Endothelial cell of umbilical vein (primary cell): Measurements from ENCODE around the gene GNB1L. TPM values are rescaled to one million over a fixed set of nuclear protein-coding genes. Genes with fewer than 3 reads are reported as not detected.

ENCODE experiments used
- BruUV-seq: library from RNA; stranded (reverse); fragments of 400-500 nt; replicated peaks from 2 replicates; lab custom pipeline; 2021; lab: Mats Ljungman, UMichigan
- CTCF ChIA-PET: fragments of 300-600, 350-600 bp; sonication (Branson Sonifier 250); formaldehyde crosslinking; loops from one replicate; lab custom pipeline; 2021; ENCODE audit warnings: antibody characterized with exemption, inconsistent platforms; lab: Charles Lee
- POLR2A ChIA-PET: fragments of 300-600, 350-600 bp; sonication (Branson Sonifier 250); formaldehyde crosslinking; loops from one replicate; lab custom pipeline; 2021; ENCODE audit warnings: antibody characterized with exemption, inconsistent platforms; lab: Charles Lee
- DNase-seq: peaks from one replicate; pipeline ENCODE4 v3.0.0-alpha.2; 2011; ENCODE audit warnings: low read depth, low spot score
- FAIRE-seq: peaks from 2 replicates; lab custom pipeline; 2011; peaks lifted over from hg19 to GRCh38; lab: Jason Lieb, UNC
- H2AFZ ChIP-seq: 2 replicates; pipeline ENCODE4 v1.6.0; 2012; ENCODE audit warnings: low read depth, low read length, control low read depth, inconsistent platforms
- H3K27ac ChIP-seq: 2 replicates; pipeline ENCODE4 v1.5.1; 2011; ENCODE audit warnings: low read depth, mild to moderate bottlenecking, control low read depth, low read length, moderate library complexity; ENCODE audit not compliant: insufficient read depth
- H3K27me3 ChIP-seq, 2 experiments: 2 replicates each; pipeline versions ENCODE4 v1.6.0 to v1.6.1; 2011; ENCODE audit warnings: low read length in 2 of 2, mixed read lengths in 1 of 2; ENCODE audit not compliant: control insufficient read depth in 2 of 2, insufficient read depth in 2 of 2
- H3K36me3 ChIP-seq, 2 experiments: 2 replicates in 1 of 2; 3 replicates in 1 of 2; pipeline ENCODE4 v1.5.1; 2011; ENCODE audit warnings: low read length in 2 of 2, mild to moderate bottlenecking in 1 of 2, moderate library complexity in 1 of 2; ENCODE audit not compliant: control insufficient read depth in 2 of 2, insufficient read depth in 2 of 2; ENCODE audit errors: extremely low read depth in 1 of 2
- H3K4me1 ChIP-seq: 3 replicates; pipeline ENCODE4 v1.5.1; 2011; ENCODE audit warnings: mild to moderate bottlenecking, low read length; ENCODE audit not compliant: control insufficient read depth, insufficient read depth; ENCODE audit errors: extremely low read depth
- H3K4me2 ChIP-seq: 2 replicates; pipeline ENCODE4 v1.6.1; 2011; ENCODE audit warnings: low read length, control low read depth, mixed read lengths; ENCODE audit not compliant: insufficient read depth
- H3K4me3 ChIP-seq, 3 experiments: fragments of 200-600 bp in 1 of 3; sonication (generic), shearing (Covaris generic) in 1 of 3; replicated peaks in 1 of 3; 2 replicates each; pipeline ENCODE4 v1.5.1; 2011 to 2016; ENCODE audit warnings: control low read depth in 3 of 3, low read length in 3 of 3, mild to moderate bottlenecking in 2 of 3, inconsistent platforms in 1 of 3, low read depth in 1 of 3, moderate library complexity in 1 of 3; ENCODE audit not compliant: insufficient read depth in 1 of 3
- H3K79me2 ChIP-seq: 2 replicates; pipeline ENCODE4 v1.6.0; 2012; ENCODE audit warnings: low read length, inconsistent platforms; ENCODE audit not compliant: control insufficient read depth, insufficient read depth
- H3K9ac ChIP-seq: replicated peaks from 2 replicates; pipeline ENCODE3; 2011; ENCODE audit warnings: low read length, control low read depth; ENCODE audit not compliant: insufficient read depth; ENCODE audit errors: extremely low read depth
- H3K9me1 ChIP-seq: replicated peaks from 3 replicates; pipeline ENCODE4 v1.6.0; 2011; ENCODE audit warnings: mild to moderate bottlenecking, low read length; ENCODE audit not compliant: control insufficient read depth, insufficient read depth; ENCODE audit errors: extremely low read depth
- H3K9me3 ChIP-seq: replicated peaks from 2 replicates; pipeline ENCODE4 v1.5.1; 2012; ENCODE audit warnings: low read length, inconsistent platforms; ENCODE audit not compliant: control insufficient read depth, insufficient read depth
- H4K20me1 ChIP-seq: replicated peaks from 2 replicates; pipeline ENCODE3; 2011; ENCODE audit warnings: mild to moderate bottlenecking, low read length; ENCODE audit not compliant: control insufficient read depth, insufficient read depth; ENCODE audit errors: extremely low read depth
- CTCF ChIP-seq, 2 donors: IDR thresholded peaks; 1 replicate in 1 of 2; 2 replicates in 1 of 2; pipeline ENCODE4 v1.5.1; 2011; ENCODE audit warnings: low read length in 2 of 2, mild to moderate bottlenecking in 2 of 2, moderate library complexity in 2 of 2, control low read depth in 1 of 2, inconsistent platforms in 1 of 2, low read depth in 1 of 2; ENCODE audit not compliant: insufficient read depth in 1 of 2; ENCODE audit errors: extremely low read depth in 1 of 2
- EZH2 ChIP-seq: IDR thresholded peaks from 2 replicates; pipeline ENCODE4 v1.6.1; 2012; ENCODE audit warnings: borderline replicate concordance, low read depth, mild to moderate bottlenecking, moderate library complexity, low read length, inconsistent platforms; ENCODE audit not compliant: severe bottlenecking
- FOS ChIP-seq: IDR thresholded peaks from 2 replicates; pipeline ENCODE4 v1.6.1; 2011; ENCODE audit warnings: mild to moderate bottlenecking, low read length, moderate library complexity, borderline replicate concordance; ENCODE audit not compliant: insufficient read depth
- GATA2 ChIP-seq: IDR thresholded peaks from 2 replicates; pipeline ENCODE4 v1.7.0; 2011; ENCODE audit warnings: low read depth, mild to moderate bottlenecking, moderate library complexity, mixed read lengths, low read length; ENCODE audit not compliant: insufficient read length, insufficient read depth
- JUN ChIP-seq: IDR thresholded peaks from 2 replicates; pipeline ENCODE4 v1.6.1; 2011; ENCODE audit warnings: borderline replicate concordance, low read depth; ENCODE audit not compliant: insufficient read length, insufficient read depth
- MAX ChIP-seq: IDR thresholded peaks from 2 replicates; pipeline ENCODE4 v1.6.1; 2011; ENCODE audit not compliant: insufficient read depth, insufficient read length
- MYC ChIP-seq: IDR thresholded peaks from one replicate; pipeline ENCODE4 v1.6.1; 2011; ENCODE audit warnings: mild to moderate bottlenecking, low read depth, low read length
- POLR2A ChIP-seq: IDR thresholded peaks from 2 replicates; pipeline ENCODE4 v1.6.1; 2012; ENCODE audit warnings: low read depth, mild to moderate bottlenecking, control low read depth, low read length
- POLR2AphosphoS5 ChIP-seq: IDR thresholded peaks from 2 replicates; pipeline ENCODE4 v1.6.1; 2012; ENCODE audit warnings: low read depth, mild to moderate bottlenecking, control low read depth, low read length, moderate library complexity; ENCODE audit not compliant: insufficient read depth
- dilution Hi-C: fragments of 300-500 bp; cut with MboI; formaldehyde crosslinking; loops from one replicate; pipeline ENCODE4 v1.15.0; 2019; ENCODE audit warnings: low sequenced_read_pairs; ENCODE audit not compliant: extremely low pct_ligation_motif_present
- intact Hi-C: fragments of 100-400 bp; cut with micrococcal nuclease; formaldehyde crosslinking; loops from one replicate; pipeline ENCODE4 v1.10.0; 2022
- polyA plus RNA-seq, 4 experiments: library from polyadenylated mRNA; depleted of rRNA in 3 of 4; stranded (reverse) in 3 of 4; unstranded in 1 of 4; fragments of >200 nt; gene quantifications; 2 replicates each; pipeline versions ENCODE4 v1.2.1 to v1.2.3, GENCODE V29; 2011 to 2012; ENCODE audit warnings: missing spikeins in 1 of 4
- total RNA-seq: library from RNA; stranded (reverse); gene quantifications from 2 replicates; pipeline ENCODE4 v1.2.3, GENCODE V29; 2021

GNB1L gene
- total and polyA plus RNA-seq, 2 donors (not counting 3 experiments of a cell fraction or from before 2014, with no cell fraction given), result 5.4 to 5.9 TPM

GRCh38 chr22:19798003-19798665 is 56.5 kb downstream of the GNB1L start:
- no peak overlapping the region for H3K4me2 ChIP-seq
- no peaks in the 10 kb centered on the region for H3K4me1 ChIP-seq
- H3K4me3 ChIP-seq, result no peak overlapping the region
- no peaks in the 10 kb centered on the region for H3K27me3 ChIP-seq
- no peaks in the 10 kb centered on the region for H4K20me1 ChIP-seq
- no peaks in the 10 kb centered on the region for H3K9me1 ChIP-seq
- H3K79me2 ChIP-seq, result no peaks in the 10 kb centered on the region
- H3K9me3 ChIP-seq, result no peaks in the 10 kb centered on the region
- CTCF ChIA-PET, result interaction anchor here (1.2 kb wide), 1 partner anchor 68 kb away, joined by 3 read pairs; no protein-coding TSS in a partner anchor
- POLR2A ChIA-PET, result no interaction called here
- FAIRE-seq, result no peak
- intact Hi-C loops (no loop called here), dilution Hi-C loops (no loop called here)
- no peak overlapping the region for H2AFZ ChIP-seq
- no peaks in the 10 kb centered on the region for H3K36me3 ChIP-seq
- H3K27ac ChIP-seq, result no peak overlapping the region
- no peak for TF ChIP-seq POLR2A
- no peak for TF ChIP-seq EZH2
- TF ChIP-seq MAX, result no peak
- TF ChIP-seq MYC, result no peak
- TF ChIP-seq GATA2, result no peak
- TF ChIP-seq POLR2AphosphoS5, result no peak
- TF ChIP-seq JUN, result no peak
- no peak for TF ChIP-seq CTCF (IDR thresholded peaks at IDR 0.05; ENCODE audit: extremely low read depth in 1 of 2, insufficient read depth in 1 of 2, low read depth in 1 of 2, low read length in 2 of 2)
- no peak for TF ChIP-seq FOS
- no TSS peak for BruUV-seq
- DNase-seq, result no peak
- no peak overlapping the region for H3K9ac ChIP-seq
